HL-60 (cell line): Measurements from ENCODE around the gene DOCK8.
A peak's percentile ranks its signal among the peaks of the same experiment; 100 is the strongest.
"Not testable (repeated sequence)": the region's sequence is repeated elsewhere in the genome, so short reads cannot be mapped to it uniquely, and the experiment has no call there.

ENCODE experiments used
- DNase-seq, 2 experiments: peaks; one replicate each; pipeline ENCODE4 v3.0.0-alpha.2; 2010 to 2020; ENCODE audit warnings: low read depth in 1 of 2, low spot score in 1 of 2
- H3K27ac ChIP-seq: fragments of 250-450 bp; sonication (Bioruptor Pico); replicated peaks from 2 replicates; pipeline ENCODE4 v1.5.1; 2020; ENCODE audit warnings: mild to moderate bottlenecking, moderate library complexity
- H3K27me3 ChIP-seq: fragments of 250-450 bp; sonication (Bioruptor Pico); 2 replicates; pipeline ENCODE4 v1.5.1; 2021; ENCODE audit warnings: mild to moderate bottlenecking, moderate library complexity; ENCODE audit not compliant: insufficient read depth, poor library complexity, severe bottlenecking
- H3K4me3 ChIP-seq: replicated peaks from 2 replicates; pipeline ENCODE4 v1.5.1; 2011; ENCODE audit warnings: mild to moderate bottlenecking, control low read depth, low read length; ENCODE audit not compliant: insufficient read depth
- CTCF ChIP-seq: IDR thresholded peaks from one replicate; pipeline ENCODE4 v1.5.1; 2011; ENCODE audit warnings: low read length, control low read depth, inconsistent platforms; ENCODE audit not compliant: insufficient read depth
- GABPA ChIP-seq: IDR thresholded peaks from 2 replicates; pipeline ENCODE4 v1.6.1; 2012; ENCODE audit warnings: low read depth
- POLR2AphosphoS5 ChIP-seq: IDR thresholded peaks from 2 replicates; pipeline ENCODE4 v1.6.1; 2012; ENCODE audit warnings: low read depth
- SPI1 ChIP-seq: IDR thresholded peaks from 2 replicates; pipeline ENCODE4 v1.6.1; 2012; ENCODE audit warnings: low read depth, mild to moderate bottlenecking, borderline replicate concordance
- TF ChIP-seq, protein P1 (sequence below): IDR thresholded peaks from 2 replicates; pipeline ENCODE4 v1.6.1; 2012; ENCODE audit warnings: low read depth; ENCODE audit not compliant: insufficient replicate concordance

DOCK8 gene

DNA sequence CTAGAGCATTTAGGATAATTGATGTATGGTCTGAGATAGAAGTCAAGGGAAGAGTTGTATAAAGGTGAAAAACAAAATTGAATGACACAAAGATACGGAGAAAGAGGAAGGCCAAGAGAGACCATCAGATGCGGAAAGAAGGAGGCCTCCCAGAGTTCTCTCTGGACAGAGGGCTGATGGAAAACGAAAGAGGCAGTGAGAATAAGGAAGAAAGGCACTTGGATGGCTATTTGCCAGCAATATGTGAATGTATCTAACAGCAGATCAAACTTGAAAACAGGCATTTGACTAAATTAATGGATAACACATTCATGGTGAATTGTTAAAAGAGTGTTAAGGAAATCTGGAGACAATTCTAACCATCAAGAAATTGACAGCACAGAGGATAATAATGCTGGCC is 2.4 kb upstream of the DOCK8 start:
- Histone ChIP-seq H3K4me3 (no peak overlapping the region), H3K27ac (peak overlapping the region; percentile 6; the same call in 1 of the 2 replicates), H3K27me3 (no peaks in the 10 kb centered on the region)
- TF ChIP-seq POLR2AphosphoS5 (no peak), CTCF (no peak), GABPA (no peak), SPI1 (peak; percentile 65; the same call in 1 of the 2 replicates)
- TF ChIP-seq, protein P1, sequence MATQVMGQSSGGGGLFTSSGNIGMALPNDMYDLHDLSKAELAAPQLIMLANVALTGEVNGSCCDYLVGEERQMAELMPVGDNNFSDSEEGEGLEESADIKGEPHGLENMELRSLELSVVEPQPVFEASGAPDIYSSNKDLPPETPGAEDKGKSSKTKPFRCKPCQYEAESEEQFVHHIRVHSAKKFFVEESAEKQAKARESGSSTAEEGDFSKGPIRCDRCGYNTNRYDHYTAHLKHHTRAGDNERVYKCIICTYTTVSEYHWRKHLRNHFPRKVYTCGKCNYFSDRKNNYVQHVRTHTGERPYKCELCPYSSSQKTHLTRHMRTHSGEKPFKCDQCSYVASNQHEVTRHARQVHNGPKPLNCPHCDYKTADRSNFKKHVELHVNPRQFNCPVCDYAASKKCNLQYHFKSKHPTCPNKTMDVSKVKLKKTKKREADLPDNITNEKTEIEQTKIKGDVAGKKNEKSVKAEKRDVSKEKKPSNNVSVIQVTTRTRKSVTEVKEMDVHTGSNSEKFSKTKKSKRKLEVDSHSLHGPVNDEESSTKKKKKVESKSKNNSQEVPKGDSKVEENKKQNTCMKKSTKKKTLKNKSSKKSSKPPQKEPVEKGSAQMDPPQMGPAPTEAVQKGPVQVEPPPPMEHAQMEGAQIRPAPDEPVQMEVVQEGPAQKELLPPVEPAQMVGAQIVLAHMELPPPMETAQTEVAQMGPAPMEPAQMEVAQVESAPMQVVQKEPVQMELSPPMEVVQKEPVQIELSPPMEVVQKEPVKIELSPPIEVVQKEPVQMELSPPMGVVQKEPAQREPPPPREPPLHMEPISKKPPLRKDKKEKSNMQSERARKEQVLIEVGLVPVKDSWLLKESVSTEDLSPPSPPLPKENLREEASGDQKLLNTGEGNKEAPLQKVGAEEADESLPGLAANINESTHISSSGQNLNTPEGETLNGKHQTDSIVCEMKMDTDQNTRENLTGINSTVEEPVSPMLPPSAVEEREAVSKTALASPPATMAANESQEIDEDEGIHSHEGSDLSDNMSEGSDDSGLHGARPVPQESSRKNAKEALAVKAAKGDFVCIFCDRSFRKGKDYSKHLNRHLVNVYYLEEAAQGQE, result no peak
- DNase-seq, result peak in 1 of 2 experiments; percentile 61

GRCh38 chr9:213901-214300 is 764 bp upstream of the DOCK8 start:
- peak overlapping the region; percentile 48 for H3K4me3 ChIP-seq
- H3K27ac ChIP-seq, result peak overlapping the region; percentile 94
- not testable (repeated sequence) for DNase-seq, H3K27me3 ChIP-seq

DNA sequence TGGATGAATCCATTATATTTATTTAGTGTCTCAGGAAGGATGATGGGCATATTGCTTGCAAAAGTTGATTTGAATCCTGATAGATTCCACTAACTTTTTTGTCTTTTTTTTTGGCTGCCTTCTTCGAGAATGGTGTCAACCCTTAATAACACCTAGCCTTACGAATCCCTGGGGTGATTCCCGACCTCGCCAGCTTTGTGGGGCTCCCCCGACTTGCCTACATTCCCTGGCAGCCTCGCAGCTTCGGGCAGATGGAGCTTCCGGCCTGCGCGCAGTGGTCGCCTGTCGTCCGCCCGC is 366 bp upstream of the DOCK8 start:
- DNase-seq, result no peak
- Histone ChIP-seq H3K4me3 (peak overlapping the region; percentile 48), H3K27ac (peak overlapping the region; percentile 94), H3K27me3 (no peaks in the 10 kb centered on the region)
- TF ChIP-seq POLR2AphosphoS5 (no peak), SPI1 (no peak), CTCF (no peak), GABPA (no peak)
- TF ChIP-seq, protein P1, result no peak

GRCh38 chr9:215631-216155 is 1.0 kb downstream of the DOCK8 start:
- Histone ChIP-seq H3K27me3 (no peaks in the 10 kb centered on the region), H3K27ac (peak overlapping the region; percentile 94), H3K4me3 (peak overlapping the region; percentile 48)
- DNase-seq, result no peak
- TF ChIP-seq GABPA (no peak), POLR2AphosphoS5 (no peak), SPI1 (no peak)
- TF ChIP-seq, protein P1, result no peak
